HTR-8/SVneo (cell line): ENCODE measurements around the gene AQP4.

Experiments used
- DNase-seq: peaks from one replicate; pipeline ENCODE4 v3.0.0; 2011; ENCODE audit warnings: low spot score, mixed read lengths; ENCODE audit not compliant: insufficient read length
- FAIRE-seq: peaks from 2 replicates; lab custom pipeline; 2011; peaks lifted over from hg19 to GRCh38; lab: Jason Lieb, UNC

The AQP4 gene

DNA sequence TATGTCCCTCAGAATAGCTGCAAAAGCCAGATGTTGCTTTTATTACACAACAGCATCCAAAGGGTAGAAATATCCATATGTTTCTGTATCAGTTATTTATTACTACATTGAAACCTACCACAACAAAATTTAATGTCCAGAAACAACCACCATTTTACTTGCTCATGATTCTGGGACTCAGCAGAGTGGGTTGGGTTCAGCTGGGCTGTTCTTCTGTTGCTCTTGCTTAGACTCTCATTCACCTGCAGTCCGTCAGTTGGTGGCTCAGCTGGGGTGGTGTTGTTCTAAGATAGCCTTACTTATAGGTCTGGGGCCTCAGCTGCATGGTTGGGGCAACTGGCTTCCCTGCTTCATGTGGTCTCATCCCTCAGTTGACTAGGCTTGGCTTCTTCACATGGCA lies 21.7 kb downstream of the AQP4 start:
- FAIRE-seq (no peak), DNase-seq (no peak)

DNA sequence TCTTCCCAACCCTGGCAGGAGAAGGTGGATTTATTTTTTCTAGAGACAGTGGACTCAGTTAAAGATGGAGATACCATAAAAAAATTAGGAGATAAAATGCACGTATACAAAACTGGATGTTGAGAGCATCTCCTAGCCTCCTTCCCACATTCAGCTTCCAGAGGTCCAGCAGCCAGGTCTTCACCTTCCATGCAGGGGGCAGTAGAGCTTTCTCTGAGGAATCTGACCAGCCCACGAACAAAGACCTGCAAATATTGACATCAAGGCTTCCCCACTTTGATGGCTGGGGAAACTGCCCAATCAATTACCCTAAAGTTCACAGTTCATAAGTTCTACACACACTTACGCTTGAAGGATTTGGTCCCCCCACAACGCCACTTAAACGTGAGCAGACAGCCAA lies 24.5 kb downstream of the AQP4 start:
- FAIRE-seq (no peak), DNase-seq (no peak)

DNA sequence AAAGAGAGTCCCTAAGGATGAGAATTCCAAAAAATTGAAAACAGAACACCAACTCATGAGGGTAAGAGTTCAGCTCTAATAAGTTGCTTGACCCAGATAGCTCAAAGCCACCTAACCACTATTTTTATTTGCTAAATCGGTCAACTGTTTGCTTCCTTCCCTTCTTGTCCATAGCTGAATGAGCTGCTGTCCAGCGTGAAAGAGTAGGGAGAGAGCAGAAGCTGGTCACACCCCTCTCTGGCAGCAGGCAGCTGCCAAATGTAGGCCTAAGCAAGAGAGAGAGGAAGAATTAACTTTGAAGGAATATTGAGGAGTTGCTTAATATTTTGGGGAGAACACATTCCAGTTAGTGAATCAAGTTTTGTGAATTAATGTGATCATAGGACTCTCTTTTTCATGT lies 25.9 kb downstream of the AQP4 start:
- FAIRE-seq (no peak), DNase-seq (no peak)

DNA sequence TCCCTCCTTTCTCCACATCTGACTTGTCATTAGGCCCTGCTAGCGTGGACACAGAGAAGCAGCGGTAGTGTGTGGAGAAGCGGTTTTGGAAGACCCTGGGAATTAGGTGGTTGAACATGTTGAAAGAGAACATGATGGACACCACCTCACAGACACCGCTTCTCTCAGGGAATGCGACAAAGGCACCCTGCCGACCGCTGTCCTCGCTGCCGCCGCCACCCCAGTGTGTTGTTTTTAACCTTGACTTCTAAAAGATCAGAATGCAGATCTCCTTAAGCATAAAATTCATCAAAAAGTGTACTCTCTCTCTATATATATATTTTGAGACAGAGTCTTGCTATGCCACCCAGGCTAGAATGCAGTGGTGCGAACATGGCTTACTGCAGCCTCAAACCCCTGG lies 33.2 kb downstream of the AQP4 start:
- FAIRE-seq (no peak), DNase-seq (no peak)

DNA sequence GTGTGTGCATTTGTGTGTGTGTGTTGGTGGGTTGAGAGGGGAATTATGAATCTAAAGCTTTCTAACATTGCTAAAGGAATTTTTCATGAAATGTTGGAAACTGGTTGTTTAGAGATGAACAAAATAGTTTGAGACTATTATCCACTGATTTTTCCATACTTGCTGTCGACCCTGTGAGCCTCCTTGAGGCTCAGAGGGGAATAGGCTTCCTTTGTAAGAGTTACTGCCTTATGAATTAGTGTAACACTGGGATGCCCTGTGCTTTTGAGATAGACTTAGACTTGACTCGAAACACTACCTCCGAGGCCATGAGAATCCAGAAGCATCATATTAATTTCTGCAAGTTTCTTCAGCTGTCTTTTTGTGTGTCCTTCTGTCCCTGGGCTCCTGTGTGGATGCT lies 37.9 kb downstream of the AQP4 start:
- no peak for FAIRE-seq
- DNase-seq, result no peak

DNA sequence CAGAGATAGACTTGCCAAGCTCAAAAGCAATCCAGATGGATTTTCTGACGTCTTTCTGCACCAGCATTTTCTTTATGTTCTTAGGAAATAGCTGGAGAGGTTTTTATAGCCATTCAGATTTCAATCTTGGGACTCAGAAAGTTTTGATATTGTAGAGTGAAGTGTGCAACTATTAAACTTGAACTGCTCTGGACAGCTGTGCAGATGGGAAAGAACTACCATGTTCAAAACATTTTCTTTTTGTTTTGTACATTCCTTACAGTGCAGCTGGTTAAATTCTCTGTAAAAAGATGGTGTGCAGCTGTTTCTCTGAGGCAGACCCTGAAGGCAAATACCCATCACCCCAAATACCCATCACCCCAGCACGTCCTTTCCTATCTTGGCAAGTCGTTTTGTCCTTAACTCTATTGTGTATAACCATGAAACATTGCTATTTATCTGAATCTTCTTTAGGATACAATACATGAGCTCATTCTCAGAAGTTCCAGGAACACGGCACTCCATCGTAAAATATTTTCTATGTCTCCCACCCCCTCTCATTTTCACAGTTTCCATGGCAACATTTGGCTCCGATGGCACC lies 38.8 kb downstream of the AQP4 start:
- DNase-seq (no peak), FAIRE-seq (no peak)

DNA sequence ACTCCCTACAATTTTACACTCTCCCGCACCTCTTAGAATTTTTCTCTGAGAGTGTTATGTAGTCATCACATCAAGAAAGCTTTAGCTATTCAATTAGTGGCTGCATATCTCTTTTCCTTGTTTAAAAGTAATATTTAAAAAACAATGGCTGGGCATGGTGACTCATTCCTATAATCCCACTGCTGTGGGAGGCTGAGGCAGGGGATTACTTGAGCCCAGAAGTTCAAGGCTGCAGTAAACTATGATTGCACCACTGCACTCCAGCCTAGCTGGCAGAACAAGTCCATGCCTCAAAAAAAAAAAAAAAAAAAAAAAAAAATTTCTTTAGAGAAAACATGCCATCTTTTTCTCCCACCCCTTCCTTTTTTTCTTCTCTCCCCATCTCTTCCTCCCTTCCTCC lies 44.3 kb downstream of the AQP4 start:
- DNase-seq, result no peak
- FAIRE-seq, result no peak

DNA sequence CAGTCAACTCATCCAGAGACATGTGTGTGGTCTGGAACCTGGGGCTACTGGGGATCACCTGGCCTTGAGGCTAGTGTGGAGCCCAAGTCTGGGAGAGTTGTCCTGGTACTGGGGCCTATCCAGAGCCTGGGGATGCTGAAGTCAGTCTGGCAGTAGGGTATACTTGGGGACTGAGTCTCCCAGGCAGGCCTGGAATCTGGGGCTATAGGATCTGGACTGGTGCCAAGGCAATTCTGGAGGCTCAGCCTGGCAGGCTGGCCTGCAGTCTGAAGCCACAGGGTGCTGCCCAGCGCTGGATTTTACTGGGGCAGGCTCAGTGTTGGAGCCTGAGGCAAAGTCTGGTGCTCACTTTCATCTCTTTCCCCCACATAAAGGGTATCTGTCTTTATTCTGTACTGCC lies 46.5 kb downstream of the AQP4 start:
- DNase-seq, result no peak
- no peak for FAIRE-seq

DNA sequence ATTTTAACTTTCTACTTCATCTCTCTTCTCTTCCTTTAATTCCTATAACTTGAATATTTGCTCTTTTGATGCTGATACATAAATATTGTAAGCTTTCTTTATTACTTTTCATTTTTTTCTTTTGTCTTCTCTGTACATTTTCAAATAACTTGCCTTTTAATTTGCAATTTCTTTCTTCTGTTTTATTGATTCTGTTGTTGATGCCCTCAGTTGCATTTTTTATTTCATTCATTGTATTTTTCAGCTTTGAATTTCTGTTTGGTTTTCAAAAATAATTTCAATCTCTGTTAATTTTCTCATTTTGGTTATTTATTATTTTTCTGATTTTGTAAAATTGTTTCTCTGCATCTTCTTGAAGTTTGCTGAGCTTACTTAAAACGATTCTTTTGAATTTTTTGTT lies 47.0 kb downstream of the AQP4 start:
- FAIRE-seq, result no peak

DNA sequence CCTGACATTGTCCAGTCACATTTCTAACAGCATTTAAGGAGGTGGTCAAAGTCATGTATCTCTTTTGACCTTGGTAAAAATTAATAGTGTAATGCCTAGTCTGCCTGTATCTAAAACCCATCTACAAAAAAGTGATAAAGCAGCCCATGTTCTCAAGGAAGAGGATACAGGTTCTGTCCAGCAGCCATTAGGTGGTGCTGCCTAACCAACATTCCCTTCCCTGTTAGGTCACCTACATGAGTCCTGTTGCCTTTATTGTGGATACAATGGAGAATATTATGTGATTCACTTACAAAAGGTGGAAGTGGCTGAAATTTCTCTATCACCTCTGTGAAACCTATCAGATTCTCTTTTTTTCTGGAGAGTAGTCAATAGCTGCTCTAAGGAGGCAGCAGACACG lies 52.5 kb downstream of the AQP4 start:
- peak; percentile 2 for DNase-seq

More for the DNA sequence above, 47.0 kb downstream of the AQP4 start:
- no peak for DNase-seq

DNA sequence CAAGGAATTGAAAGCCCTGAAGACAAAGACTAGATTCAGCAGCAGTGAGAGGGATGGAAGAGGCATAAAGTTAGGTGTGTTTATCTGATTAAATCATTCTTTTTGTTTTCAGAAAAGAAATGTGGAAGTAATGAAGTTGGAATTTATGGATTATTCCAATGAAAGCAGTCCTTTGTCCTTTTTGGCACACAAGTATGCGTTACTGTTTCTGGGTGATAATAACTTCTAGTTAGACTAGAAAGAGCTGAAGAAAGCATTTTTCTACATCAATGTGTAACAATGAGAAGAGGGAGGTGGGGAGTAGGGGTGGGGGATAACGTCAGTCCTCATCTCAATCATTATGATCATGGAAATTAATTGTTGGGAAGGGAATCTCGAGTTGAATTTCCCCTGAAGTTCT lies 53.0 kb downstream of the AQP4 start:
- DNase-seq, result no peak
- no peak for FAIRE-seq

More for the DNA sequence above, 52.5 kb downstream of the AQP4 start:
- no peak for FAIRE-seq

DNA sequence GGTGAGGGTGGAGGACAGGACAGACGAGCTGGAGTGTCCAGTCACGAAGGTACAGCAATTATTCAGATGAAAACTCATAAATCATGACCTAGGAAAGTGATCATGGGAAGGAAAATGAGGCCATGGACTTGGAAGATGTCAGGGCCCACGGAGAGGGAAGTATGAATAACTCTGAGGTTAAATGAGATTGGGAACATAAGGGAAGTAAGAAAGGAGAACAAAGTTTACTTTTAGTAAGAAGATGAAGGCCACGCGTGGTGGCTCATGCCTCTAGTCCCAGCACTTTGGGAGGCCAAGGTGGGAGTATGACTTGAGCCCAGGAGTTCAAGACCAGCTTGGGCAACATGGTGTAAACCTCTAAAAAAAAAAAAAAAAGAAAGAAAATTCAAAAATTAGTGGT lies 56.2 kb downstream of the AQP4 start:
- FAIRE-seq (no peak), DNase-seq (no peak)

DNA sequence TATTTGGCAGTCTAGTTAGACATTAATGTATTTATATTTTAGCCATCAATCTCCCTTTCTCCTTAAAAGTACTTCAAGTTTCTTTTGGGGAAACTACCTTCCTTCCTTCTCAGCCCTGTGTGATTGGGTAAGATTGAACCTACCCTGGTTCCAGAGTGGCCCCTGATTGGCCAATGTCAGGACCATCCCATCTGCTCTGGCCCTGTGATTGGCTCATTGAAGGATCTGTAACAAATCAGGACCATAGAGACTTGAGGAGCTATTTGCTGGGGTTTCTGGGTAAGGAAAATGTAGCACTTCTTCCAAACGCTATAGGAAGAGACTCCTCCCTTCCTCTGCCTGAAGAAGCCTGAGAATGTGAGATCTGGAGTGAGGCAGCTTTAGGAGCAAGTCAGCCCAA lies 59.3 kb downstream of the AQP4 start:
- FAIRE-seq, result no peak

DNA sequence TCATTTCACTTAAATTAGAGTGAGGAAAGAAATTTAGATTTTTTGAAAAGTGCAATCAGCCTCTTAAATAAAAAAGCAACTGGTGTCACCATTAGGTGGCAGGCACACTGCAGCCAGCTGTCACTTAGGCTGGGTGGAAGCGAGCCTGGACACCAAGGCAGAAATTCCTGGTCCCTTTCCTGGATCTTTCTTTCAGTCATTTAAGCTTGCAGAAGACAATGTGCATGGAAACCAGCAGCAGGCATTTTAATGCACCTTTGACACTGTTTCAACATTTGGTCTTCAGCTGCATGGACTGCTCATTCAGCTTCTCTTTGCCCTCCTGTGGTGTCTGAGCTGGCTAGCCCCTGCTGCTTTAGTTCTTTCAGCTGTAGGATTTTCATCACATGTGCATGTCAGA lies 61.0 kb downstream of the AQP4 start:
- FAIRE-seq (no peak), DNase-seq (no peak)

More for the DNA sequence above, 59.3 kb downstream of the AQP4 start:
- no peak for DNase-seq

DNA sequence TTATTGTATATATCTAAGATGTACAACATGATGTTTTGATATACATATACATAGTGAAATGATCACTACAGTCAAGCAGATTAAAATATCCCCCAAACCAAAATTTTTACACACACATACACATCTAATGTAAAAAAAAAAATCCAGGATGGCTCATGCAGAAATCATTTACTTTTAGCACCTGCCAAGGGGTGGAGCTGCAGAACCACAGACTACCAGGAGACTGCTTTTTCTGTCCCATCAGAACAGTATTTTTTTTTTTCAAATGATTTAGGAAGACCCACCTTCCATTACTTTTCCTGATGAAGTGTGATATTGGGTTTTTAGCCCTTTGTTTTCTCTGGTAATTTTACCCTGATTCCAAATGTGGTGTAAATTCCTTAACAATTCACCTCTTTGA lies 61.9 kb downstream of the AQP4 start:
- no peak for DNase-seq
- FAIRE-seq, result no peak

DNA sequence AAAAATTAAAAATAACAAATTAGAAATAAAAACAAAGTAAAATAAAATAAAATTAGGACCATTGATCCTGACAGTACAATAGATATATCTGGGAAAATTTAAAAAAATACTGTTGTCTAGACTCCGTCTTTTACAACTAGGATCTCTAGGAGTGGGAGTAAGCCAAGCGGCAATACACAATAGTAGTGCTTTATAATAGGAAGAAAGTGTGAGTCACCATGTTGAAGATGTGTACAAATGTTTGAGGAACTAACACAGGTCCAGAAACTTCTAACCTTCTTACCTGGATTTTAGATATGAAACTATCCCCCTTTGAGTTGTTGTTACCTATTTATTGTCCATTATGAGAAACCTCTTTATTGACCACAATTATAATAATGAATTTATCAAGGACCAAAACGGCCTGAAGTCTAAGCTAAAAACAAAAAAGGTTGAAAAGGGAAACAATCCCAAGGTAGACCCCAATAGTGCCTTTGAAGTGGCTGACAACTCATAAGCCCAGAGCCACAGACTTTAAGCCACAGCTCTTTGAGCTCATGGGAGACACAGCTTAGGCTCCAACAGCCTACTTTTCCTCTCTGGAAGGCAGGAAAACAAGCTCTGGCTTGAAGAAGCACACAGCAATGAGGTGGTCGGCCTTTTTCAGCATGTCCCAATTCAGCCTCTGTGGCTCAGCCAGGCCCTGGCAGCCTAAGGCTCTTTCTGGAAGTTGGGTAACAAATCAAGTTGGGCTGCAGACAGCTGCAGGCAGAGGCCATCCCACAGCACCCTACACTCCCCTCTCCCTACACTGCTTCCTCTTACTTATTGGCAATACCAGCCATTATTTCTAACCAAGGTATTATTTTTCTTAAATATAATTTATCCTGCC lies 62.9 kb downstream of the AQP4 start:
- FAIRE-seq (no peak), DNase-seq (no peak)
